Measurements from ENCODE around the gene SPOP.
"Not testable (repeated sequence)": the region's sequence is repeated elsewhere in the genome, so short reads cannot be mapped to it uniquely, and the experiment has no call there.

Gene SPOP

GRCh38 chr17:49695698-49696232, 17.9 kb upstream of the SPOP start:
- no peak for DNase-seq (ENCODE audit: low read depth, low spot score)

GRCh38 chr17:49694847-49695697, 17.2 kb upstream of the SPOP start:
- DNase-seq (ENCODE audit: low read depth, low spot score), result no peak

GRCh38 chr17:49692751-49693150, 14.9 kb upstream of the SPOP start:
- DNase-seq (ENCODE audit: low read depth, low spot score), result no peak

- DNase-seq (ENCODE audit: low read depth, low spot score), result no peak
These were observed 13.8 kb upstream of the SPOP start for GRCh38 chr17:49691677-49692191.

- DNase-seq (ENCODE audit: low read depth, low spot score), result no peak
These were observed 13.3 kb upstream of the SPOP start for GRCh38 chr17:49691086-49691676.

GRCh38 chr17:49690256-49690655, 12.4 kb upstream of the SPOP start:
- DNase-seq (ENCODE audit: low read depth, low spot score), result no peak

- DNase-seq (ENCODE audit: low read depth, low spot score), result no peak
These were observed 11.0 kb upstream of the SPOP start for GRCh38 chr17:49688848-49689247.

- peak; percentile 12 for DNase-seq (ENCODE audit: low read depth, low spot score)
These were observed 10.1 kb upstream of the SPOP start for GRCh38 chr17:49687878-49688491.

- DNase-seq (ENCODE audit: low read depth, low spot score), result no peak
These were observed 3.4 kb upstream of the SPOP start for GRCh38 chr17:49681106-49681979.

- no peak for DNase-seq (ENCODE audit: low read depth, low spot score)
These were observed 2.4 kb upstream of the SPOP start for GRCh38 chr17:49680314-49680713.

GRCh38 chr17:49677134-49677932, 564 bp downstream of the SPOP start:
- DNase-seq (ENCODE audit: low read depth, low spot score), result peak; percentile 90

- DNase-seq (ENCODE audit: low read depth, low spot score), result no peak
These were observed 1.5 kb downstream of the SPOP start for GRCh38 chr17:49676276-49676868.

- no peak for DNase-seq (ENCODE audit: low read depth, low spot score)
These were observed 3.4 kb downstream of the SPOP start for GRCh38 chr17:49674507-49674906.

GRCh38 chr17:49673679-49674078, 4.2 kb downstream of the SPOP start:
- DNase-seq (ENCODE audit: low read depth, low spot score), result not testable (repeated sequence)

GRCh38 chr17:49670641-49671040, 7.3 kb downstream of the SPOP start:
- no peak for DNase-seq (ENCODE audit: low read depth, low spot score)

GRCh38 chr17:49670002-49670401, 7.9 kb downstream of the SPOP start:
- DNase-seq (ENCODE audit: low read depth, low spot score), result no peak

GRCh38 chr17:49667854-49668253, 10.0 kb downstream of the SPOP start:
- DNase-seq (ENCODE audit: low read depth, low spot score), result no peak

- no peak for DNase-seq (ENCODE audit: low read depth, low spot score)
These were observed 13.1 kb downstream of the SPOP start for GRCh38 chr17:49664706-49665211.

- DNase-seq (ENCODE audit: low read depth, low spot score), result no peak
These were observed 18.1 kb downstream of the SPOP start for GRCh38 chr17:49659661-49660382.
